Measurements from ENCODE around the gene SORCS2.
A peak's percentile ranks its signal among the peaks of the same experiment; 100 is the strongest.

SORCS2 gene

GRCh38 chr4:7281691-7282665 is 89.6 kb downstream of the SORCS2 start:
- Histone ChIP-seq H3K27me3 (ENCODE audit: control insufficient read depth in 1 of 2, insufficient read depth in 2 of 2, low read length in 2 of 2) (no peaks in the 10 kb centered on the region), H3K4me3 (ENCODE audit: low read length in 2 of 2) (no peak overlapping the region)

GRCh38 chr4:7282786-7283440 is 90.6 kb downstream of the SORCS2 start:
- H3K36me3 ChIP-seq (ENCODE audit: control insufficient read depth in 2 of 2, insufficient read depth in 2 of 2, low read length in 2 of 2), result no peaks in the 10 kb centered on the region
- H3K4me3 ChIP-seq (ENCODE audit: low read length in 2 of 2), result no peak overlapping the region
- no peak overlapping the region for H3K9ac ChIP-seq (ENCODE audit: low read length in 2 of 2)
- H3K9me3 ChIP-seq (ENCODE audit: control insufficient read depth in 2 of 2, low read length in 2 of 2), result no peaks in the 10 kb centered on the region
- H3K4me1 ChIP-seq (ENCODE audit: control insufficient read depth, insufficient read depth, low read length), result peaks cover 13% of the 10 kb centered on the region
- no peak overlapping the region for H3K27ac ChIP-seq (ENCODE audit: low read length)
- H3K27me3 ChIP-seq (ENCODE audit: control insufficient read depth in 1 of 2, insufficient read depth in 2 of 2, low read length in 2 of 2), result no peaks in the 10 kb centered on the region

More at GRCh38 chr4:7281691-7282665, 89.6 kb downstream of the SORCS2 start:
- Histone ChIP-seq H3K27ac (ENCODE audit: low read length) (no peak overlapping the region), H3K36me3 (ENCODE audit: control insufficient read depth in 2 of 2, insufficient read depth in 2 of 2, low read length in 2 of 2) (no peaks in the 10 kb centered on the region), H3K4me1 (ENCODE audit: control insufficient read depth, insufficient read depth, low read length) (peaks cover 13% of the 10 kb centered on the region), H3K9me3 (ENCODE audit: control insufficient read depth in 2 of 2, low read length in 2 of 2) (no peaks in the 10 kb centered on the region), H3K9ac (ENCODE audit: low read length in 2 of 2) (no peak overlapping the region)

DNA sequence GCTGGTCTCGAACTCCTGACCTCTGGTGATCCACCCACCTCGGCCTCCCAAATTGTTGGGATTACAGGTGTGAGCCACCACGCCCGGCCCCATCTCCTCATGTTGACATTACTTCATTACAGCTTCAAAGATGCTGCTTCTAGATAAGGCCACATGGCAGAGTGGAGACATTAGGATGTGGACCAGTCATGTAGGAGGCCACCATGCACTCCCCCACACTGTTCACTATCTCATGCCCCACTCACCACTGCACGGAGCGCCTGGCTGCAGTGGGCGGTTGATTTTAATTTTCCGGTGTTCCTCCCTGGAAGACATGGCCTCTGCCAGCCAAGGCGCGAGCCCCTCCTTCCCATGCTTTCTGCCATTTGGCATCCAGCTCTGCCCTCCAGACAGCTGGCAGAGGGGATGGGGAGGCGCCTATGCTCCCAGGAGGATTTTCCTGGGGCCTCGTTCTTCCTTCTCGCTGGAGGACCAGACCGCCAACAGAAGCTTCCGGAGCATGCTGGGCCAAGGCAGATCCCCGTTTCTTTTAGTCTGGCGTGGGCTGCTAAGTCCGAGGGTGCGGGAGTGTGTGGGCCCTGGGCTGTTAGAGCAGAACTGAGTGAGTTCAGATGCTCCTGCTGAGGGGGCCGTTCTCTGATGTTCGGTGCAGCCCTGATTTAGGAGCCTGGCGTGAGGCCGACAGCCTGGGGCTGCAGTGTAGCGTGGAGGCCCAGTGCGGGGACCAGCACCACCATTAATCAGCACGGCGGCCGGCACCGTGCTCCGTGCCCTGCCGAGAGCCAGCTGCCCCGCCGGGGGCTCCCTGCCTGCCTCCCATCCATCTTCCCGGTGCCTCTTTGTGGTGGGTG is 93.1 kb downstream of the SORCS2 start:
- Histone ChIP-seq H3K9me3 (ENCODE audit: control insufficient read depth in 2 of 2, low read length in 2 of 2) (no peaks in the 10 kb centered on the region), H3K27ac (ENCODE audit: low read length) (no peak overlapping the region), H3K27me3 (ENCODE audit: control insufficient read depth in 1 of 2, insufficient read depth in 2 of 2, low read length in 2 of 2) (no peaks in the 10 kb centered on the region), H3K4me1 (ENCODE audit: control insufficient read depth, insufficient read depth, low read length) (peaks cover 13% of the 10 kb centered on the region), H3K36me3 (ENCODE audit: control insufficient read depth in 2 of 2, insufficient read depth in 2 of 2, low read length in 2 of 2) (no peaks in the 10 kb centered on the region), H3K4me3 (ENCODE audit: low read length in 2 of 2) (peak overlapping the region in 1 of 2 donors; percentile 3), H3K9ac (ENCODE audit: low read length in 2 of 2) (no peak overlapping the region)

GRCh38 chr4:7286170-7286569 is 93.8 kb downstream of the SORCS2 start:
- Histone ChIP-seq H3K27ac (ENCODE audit: low read length) (no peak overlapping the region), H3K27me3 (ENCODE audit: control insufficient read depth in 1 of 2, insufficient read depth in 2 of 2, low read length in 2 of 2) (no peaks in the 10 kb centered on the region), H3K4me1 (ENCODE audit: control insufficient read depth, insufficient read depth, low read length) (peaks cover 15% of the 10 kb centered on the region), H3K4me3 (ENCODE audit: low read length in 2 of 2) (no peak overlapping the region), H3K9ac (ENCODE audit: low read length in 2 of 2) (no peak overlapping the region), H3K36me3 (ENCODE audit: control insufficient read depth in 2 of 2, insufficient read depth in 2 of 2, low read length in 2 of 2) (no peaks in the 10 kb centered on the region), H3K9me3 (ENCODE audit: control insufficient read depth in 2 of 2, low read length in 2 of 2) (no peaks in the 10 kb centered on the region)

GRCh38 chr4:7286798-7287197 is 94.5 kb downstream of the SORCS2 start:
- Histone ChIP-seq H3K27ac (ENCODE audit: low read length) (no peak overlapping the region), H3K4me3 (ENCODE audit: low read length in 2 of 2) (no peak overlapping the region), H3K9ac (ENCODE audit: low read length in 2 of 2) (no peak overlapping the region), H3K27me3 (ENCODE audit: control insufficient read depth in 1 of 2, insufficient read depth in 2 of 2, low read length in 2 of 2) (no peaks in the 10 kb centered on the region), H3K36me3 (ENCODE audit: control insufficient read depth in 2 of 2, insufficient read depth in 2 of 2, low read length in 2 of 2) (no peaks in the 10 kb centered on the region), H3K4me1 (ENCODE audit: control insufficient read depth, insufficient read depth, low read length) (peaks cover 20% of the 10 kb centered on the region), H3K9me3 (ENCODE audit: control insufficient read depth in 2 of 2, low read length in 2 of 2) (no peaks in the 10 kb centered on the region)

- Histone ChIP-seq H3K9ac (ENCODE audit: low read length in 2 of 2) (no peak overlapping the region), H3K9me3 (ENCODE audit: control insufficient read depth in 2 of 2, low read length in 2 of 2) (no peaks in the 10 kb centered on the region), H3K36me3 (ENCODE audit: control insufficient read depth in 2 of 2, insufficient read depth in 2 of 2, low read length in 2 of 2) (no peaks in the 10 kb centered on the region), H3K27me3 (ENCODE audit: control insufficient read depth in 1 of 2, insufficient read depth in 2 of 2, low read length in 2 of 2) (no peaks in the 10 kb centered on the region), H3K4me1 (ENCODE audit: control insufficient read depth, insufficient read depth, low read length) (peaks cover 20% of the 10 kb centered on the region), H3K4me3 (ENCODE audit: low read length in 2 of 2) (no peak overlapping the region), H3K27ac (ENCODE audit: low read length) (no peak overlapping the region)
These were observed 95.1 kb downstream of the SORCS2 start for GRCh38 chr4:7287274-7287917.

DNA sequence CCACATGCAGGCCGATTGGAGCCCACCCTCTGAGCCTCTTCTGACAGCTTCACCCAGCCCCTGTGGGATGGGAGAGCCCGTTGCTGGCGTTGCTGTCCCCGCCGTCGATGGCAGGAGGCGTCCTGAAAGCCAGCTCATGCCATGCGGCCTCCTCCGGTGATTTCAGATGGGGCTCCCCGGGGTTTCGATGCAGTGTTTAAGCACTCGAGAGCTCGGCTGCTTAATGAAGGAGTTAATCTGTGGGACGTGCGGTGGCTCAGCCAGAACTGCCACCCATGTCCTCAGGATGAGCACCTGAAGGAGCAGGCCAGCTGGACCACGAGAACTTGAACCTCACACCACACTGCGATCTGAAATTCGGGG is 95.6 kb downstream of the SORCS2 start:
- Histone ChIP-seq H3K27me3 (ENCODE audit: control insufficient read depth in 1 of 2, insufficient read depth in 2 of 2, low read length in 2 of 2) (no peaks in the 10 kb centered on the region), H3K4me1 (ENCODE audit: control insufficient read depth, insufficient read depth, low read length) (peaks cover 20% of the 10 kb centered on the region), H3K9me3 (ENCODE audit: control insufficient read depth in 2 of 2, low read length in 2 of 2) (no peaks in the 10 kb centered on the region), H3K4me3 (ENCODE audit: low read length in 2 of 2) (no peak overlapping the region), H3K27ac (ENCODE audit: low read length) (no peak overlapping the region), H3K9ac (ENCODE audit: low read length in 2 of 2) (no peak overlapping the region), H3K36me3 (ENCODE audit: control insufficient read depth in 2 of 2, insufficient read depth in 2 of 2, low read length in 2 of 2) (no peaks in the 10 kb centered on the region)

GRCh38 chr4:7288751-7289523 is 96.6 kb downstream of the SORCS2 start:
- Histone ChIP-seq H3K4me3 (ENCODE audit: low read length in 2 of 2) (no peak overlapping the region), H3K9me3 (ENCODE audit: control insufficient read depth in 2 of 2, low read length in 2 of 2) (no peaks in the 10 kb centered on the region), H3K27me3 (ENCODE audit: control insufficient read depth in 1 of 2, insufficient read depth in 2 of 2, low read length in 2 of 2) (peaks cover 0 to 2% of the 10 kb centered on the region in 2 donors), H3K36me3 (ENCODE audit: control insufficient read depth in 2 of 2, insufficient read depth in 2 of 2, low read length in 2 of 2) (no peaks in the 10 kb centered on the region), H3K4me1 (ENCODE audit: control insufficient read depth, insufficient read depth, low read length) (peaks cover 20% of the 10 kb centered on the region), H3K9ac (ENCODE audit: low read length in 2 of 2) (no peak overlapping the region), H3K27ac (ENCODE audit: low read length) (no peak overlapping the region)

DNA sequence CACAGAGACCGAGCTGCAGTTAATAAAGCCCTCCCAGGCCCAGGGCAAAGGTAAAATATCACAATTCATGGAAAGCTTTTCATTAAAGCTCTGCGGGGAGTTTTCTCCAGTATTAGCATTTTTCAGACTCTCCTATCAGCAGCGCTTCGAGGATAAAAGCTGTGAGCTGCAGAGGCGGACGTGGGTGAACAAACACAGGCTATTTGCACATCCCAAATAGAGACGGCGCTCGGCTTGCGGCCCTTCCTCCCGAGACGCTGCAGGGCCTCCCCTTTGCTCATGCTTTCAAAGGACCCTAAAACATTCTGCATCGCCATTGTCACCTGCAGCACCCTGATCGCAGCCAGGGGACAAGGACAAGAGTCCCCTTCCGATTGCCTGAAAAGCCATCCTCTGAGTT is 97.3 kb downstream of the SORCS2 start:
- H3K4me3 ChIP-seq (ENCODE audit: low read length in 2 of 2), result no peak overlapping the region
- H3K4me1 ChIP-seq (ENCODE audit: control insufficient read depth, insufficient read depth, low read length), result peaks cover 20% of the 10 kb centered on the region
- H3K36me3 ChIP-seq (ENCODE audit: control insufficient read depth in 2 of 2, insufficient read depth in 2 of 2, low read length in 2 of 2), result no peaks in the 10 kb centered on the region
- H3K9me3 ChIP-seq (ENCODE audit: control insufficient read depth in 2 of 2, low read length in 2 of 2), result no peaks in the 10 kb centered on the region
- H3K27me3 ChIP-seq (ENCODE audit: control insufficient read depth in 1 of 2, insufficient read depth in 2 of 2, low read length in 2 of 2), result peaks cover 0 to 3% of the 10 kb centered on the region in 2 donors
- H3K27ac ChIP-seq (ENCODE audit: low read length), result no peak overlapping the region
- no peak overlapping the region for H3K9ac ChIP-seq (ENCODE audit: low read length in 2 of 2)

All from stomach smooth muscle (tissue), 2 donors.